HG03460 (cell line): ENCODE results near the gene CNTROB.
A peak's percentile ranks its signal among the peaks of the same experiment; 100 is the strongest.

Source experiments
- ATAC-seq: cut with Tn5 transposase; IDR thresholded peaks from one replicate; pipeline ENCODE4 v1.9.1; 2021; ENCODE audit not compliant: unreplicated experiment

The CNTROB gene

GRCh38 chr17:7903154-7904103 is 28.6 kb upstream of the CNTROB start:
- no peak for ATAC-seq

GRCh38 chr17:7909089-7909488 is 22.9 kb upstream of the CNTROB start:
- no peak for ATAC-seq

- no peak for ATAC-seq
Observed at GRCh38 chr17:7910281-7910680, 21.7 kb upstream of the CNTROB start.

GRCh38 chr17:7910711-7911110 is 21.3 kb upstream of the CNTROB start:
- ATAC-seq: no peak

GRCh38 chr17:7911116-7911515 is 20.9 kb upstream of the CNTROB start:
- ATAC-seq: no peak

- no peak for ATAC-seq
Observed at GRCh38 chr17:7912927-7913524, 19.0 kb upstream of the CNTROB start.

GRCh38 chr17:7915179-7915610 is 16.8 kb upstream of the CNTROB start:
- peak; percentile 10 for ATAC-seq

- peak; percentile 67 for ATAC-seq
Observed at GRCh38 chr17:7915611-7916384, 16.2 kb upstream of the CNTROB start, which contains the start of gene RNF227. Gene RNF227, minus strand, starts transcription at chr17:7916289. Its CDS starts 94 bp downstream, at chr17:7916195.

- ATAC-seq: no peak
Observed at GRCh38 chr17:7916385-7916682, 15.7 kb upstream of the CNTROB start.

- ATAC-seq: no peak
Observed at GRCh38 chr17:7916808-7917207, 15.2 kb upstream of the CNTROB start.

- ATAC-seq: no peak
Observed at GRCh38 chr17:7922269-7922844, 9.6 kb upstream of the CNTROB start.

GRCh38 chr17:7922845-7923628 is 9.0 kb upstream of the CNTROB start:
- ATAC-seq: no peak

- no peak for ATAC-seq
Observed at GRCh38 chr17:7927596-7927995, 4.4 kb upstream of the CNTROB start.

- ATAC-seq: no peak
Observed at GRCh38 chr17:7929158-7930023, 2.6 kb upstream of the CNTROB start, which contains the start of gene KCNAB3. Gene KCNAB3, minus strand, starts transcription at chr17:7929856. Its CDS starts 421 bp downstream, at chr17:7929435.

- no peak for ATAC-seq
Observed at GRCh38 chr17:7930841-7931631, 970 bp upstream of the CNTROB start.

- ATAC-seq: peak; percentile 20
Observed at GRCh38 chr17:7932483-7932891, 481 bp downstream of the CNTROB start.

GRCh38 chr17:7932949-7933348 is 943 bp downstream of the CNTROB start:
- ATAC-seq: no peak

GRCh38 chr17:7935859-7936258 is 3.9 kb downstream of the CNTROB start:
- no peak for ATAC-seq

GRCh38 chr17:7940034-7940433 is 8.0 kb downstream of the CNTROB start:
- no peak for ATAC-seq
